Testis (tissue), 3 donors: ENCODE measurements around the gene NRP2. TPM values are rescaled to one million over a fixed set of nuclear protein-coding genes. Genes with fewer than 3 reads are reported as not detected.

Source experiments
- DNase-seq: peaks from one replicate; pipeline ENCODE4 v3.0.0-alpha.2; 2019
- H3K27ac ChIP-seq, 2 donors: fragments of 200-600 bp; sonication (generic); one replicate each; pipeline ENCODE4 v1.5.1; 2019
- H3K27me3 ChIP-seq: fragments of 200-600 bp; sonication (generic); one replicate; pipeline ENCODE4 v1.5.1; 2019
- H3K36me3 ChIP-seq: fragments of 200-600 bp; sonication (generic); one replicate; pipeline ENCODE4 v1.5.1; 2017; ENCODE audit warnings: low read depth; ENCODE audit errors: missing control alignments
- H3K4me1 ChIP-seq: fragments of 200-600 bp; sonication (generic); one replicate; pipeline ENCODE4 v1.5.1; 2019
- H3K4me3 ChIP-seq, 2 donors: fragments of 200-600 bp; sonication (generic); one replicate each; pipeline ENCODE4 v1.5.1; 2017 to 2019
- H3K9me3 ChIP-seq: fragments of 200-600 bp; sonication (generic); one replicate; pipeline ENCODE4 v1.5.1; 2017
- CTCF ChIP-seq, 3 experiments: fragments of 450-650 bp in 2 of 3; fragments of 200-600 bp in 1 of 3; sonication (generic) in 1 of 3; IDR thresholded peaks; one replicate each; pipeline ENCODE4 v1.5.1; 2016 to 2019; ENCODE audit warnings: antibody characterized with exemption in 3 of 3, mild to moderate bottlenecking in 2 of 3, moderate library complexity in 1 of 3
- POLR2A ChIP-seq: fragments of 450-650 bp; IDR thresholded peaks from one replicate; pipeline ENCODE4 v1.6.1; 2017; ENCODE audit warnings: antibody characterized with exemption, mild to moderate bottlenecking, moderate library complexity
- WGBS, 2 donors: methylation state at CpG; one replicate each; pipeline ENCODE4 v1.1.5; 2018; 5-methylcytosine and 5-hydroxymethylcytosine counted together
- intact Hi-C: fragments of 100-400 bp; cut with DNase I; formaldehyde crosslinking; loops from one replicate; pipeline ENCODE4 v1.15.1; 2023; ENCODE audit warnings: low total_unique reads
- polyA plus RNA-seq: library from polyadenylated mRNA; stranded (reverse); fragments of 350-450 nt; fragmentation: Illumina TruSeq; extraction: RNeasy Lipid Tissue Mini Kit (QIAGEN cat#74804); gene quantifications from one replicate; pipeline ENCODE4 v1.2.3, GENCODE V29; 2014; ENCODE audit warnings: low read depth, low replicate concordance; ENCODE audit not compliant: insufficient read depth
- total RNA-seq, 2 donors: library from RNA; depleted of rRNA; stranded (reverse); fragments of >200 nt; gene quantifications; one replicate each; pipeline ENCODE4 v1.2.3, GENCODE V29; 2016

The NRP2 gene
- total and polyA plus RNA-seq, 3 donors from 2014 or later: 6.3 to 10.6 (median 6.3) TPM

DNA sequence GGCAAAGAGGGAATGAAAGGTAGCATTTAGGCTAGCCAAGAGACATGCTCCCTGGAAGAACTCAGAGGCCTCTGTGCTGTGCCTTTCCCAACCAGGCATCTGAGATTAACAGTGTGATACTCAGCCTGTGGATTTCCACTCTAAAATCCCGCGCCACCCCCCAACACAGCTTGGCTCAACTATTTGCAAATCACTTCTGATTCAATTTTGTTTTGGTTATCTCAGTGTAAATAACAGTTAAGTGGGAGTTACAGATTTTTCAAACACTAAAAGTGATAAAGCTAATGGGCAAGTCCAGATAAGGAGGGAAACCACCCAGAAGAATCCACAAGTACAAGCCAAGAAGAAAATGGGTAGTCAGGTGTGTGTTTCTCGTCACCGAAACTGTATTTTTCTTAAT, 1.4 kb upstream of the NRP2 start:
- Histone ChIP-seq H3K36me3 (no peaks in the 10 kb centered on the region), H3K27ac (no peak overlapping the region), H3K4me3 (no peak overlapping the region), H3K9me3 (no peaks in the 10 kb centered on the region), H3K27me3 (no peaks in the 10 kb centered on the region), H3K4me1 (peaks cover 8% of the 10 kb centered on the region)
- no peak for TF ChIP-seq POLR2A
- TF ChIP-seq CTCF (IDR thresholded peaks at IDR 0.05): no peak
- WGBS, 2 donors: 66 to 71% methylated on average over 4 of the region's 4 CpGs
- intact Hi-C loops: no loop called here
- no peak for DNase-seq

DNA sequence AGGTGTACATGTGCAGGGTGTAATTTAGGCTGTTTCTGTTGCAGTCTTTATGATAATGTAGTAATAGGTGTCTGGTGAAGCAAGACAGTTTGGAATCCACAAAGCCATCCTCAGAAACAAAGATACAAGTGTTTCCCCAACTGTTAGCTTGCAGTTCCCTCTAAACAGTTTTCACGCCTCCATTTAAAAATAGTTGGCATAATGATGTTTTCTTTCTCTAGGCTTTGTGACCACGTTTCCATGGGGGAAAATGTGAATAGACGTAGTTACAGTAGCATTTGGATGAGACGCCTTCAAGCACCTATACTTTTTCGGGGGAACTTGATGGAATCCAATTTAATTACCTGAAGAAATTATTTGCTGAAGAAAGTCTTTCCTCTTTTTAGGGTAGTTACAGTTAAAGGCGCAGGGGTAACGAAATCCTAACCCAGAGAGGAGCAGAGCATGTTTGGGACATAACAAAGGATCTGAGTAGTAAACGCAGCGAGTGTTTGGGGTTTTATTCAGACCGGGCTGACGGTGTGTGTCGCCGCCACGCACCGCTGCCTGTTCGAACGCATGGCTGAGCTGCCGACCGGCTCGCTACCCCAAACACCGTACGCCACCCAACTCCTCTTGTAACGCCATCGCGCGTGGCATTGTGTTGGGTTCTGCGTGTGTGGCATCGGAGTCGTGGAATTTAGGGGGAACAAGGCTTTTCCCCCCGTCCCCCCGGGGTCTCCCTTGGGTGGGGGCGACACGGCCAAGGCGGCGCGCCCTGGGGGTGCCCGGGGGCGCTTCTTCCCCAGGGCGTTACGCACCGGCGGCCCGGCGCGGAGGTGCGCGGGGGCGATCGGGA, 681 bp upstream of the NRP2 start:
- Histone ChIP-seq H3K9me3 (no peaks in the 10 kb centered on the region), H3K4me3 (peak overlapping the region; percentile 45 to 65), H3K36me3 (no peaks in the 10 kb centered on the region), H3K27ac (peak overlapping the region; percentile 19 to 77), H3K4me1 (peaks cover 8% of the 10 kb centered on the region), H3K27me3 (no peaks in the 10 kb centered on the region)
- WGBS, 2 donors: 6 to 15% methylated on average over 15 to 44 of the region's 49 CpGs
- intact Hi-C loops: no loop called here
- TF ChIP-seq CTCF (IDR thresholded peaks at IDR 0.05) (no peak), POLR2A (no peak)
- DNase-seq: no peak

GRCh38 chr2:205682971-205683501, 735 bp downstream of the NRP2 start:
- Histone ChIP-seq H3K27me3 (no peaks in the 10 kb centered on the region), H3K27ac (peak overlapping the region; percentile 60 to 77), H3K36me3 (no peaks in the 10 kb centered on the region), H3K9me3 (no peaks in the 10 kb centered on the region), H3K4me3 (peak overlapping the region; percentile 45 to 65), H3K4me1 (peaks cover 8% of the 10 kb centered on the region)
- TF ChIP-seq POLR2A (no peak), CTCF (IDR thresholded peaks at IDR 0.05) (no peak)
- intact Hi-C loops: no loop called here
- no peak for DNase-seq
- 29% methylated on average over 10 of the region's 10 CpGs for WGBS, 2 donors

GRCh38 chr2:205683502-205684367, 1.4 kb downstream of the NRP2 start:
- Histone ChIP-seq H3K27me3 (no peaks in the 10 kb centered on the region), H3K27ac (no peak overlapping the region), H3K4me3 (peak overlapping the region; percentile 45 to 65), H3K9me3 (no peaks in the 10 kb centered on the region), H3K4me1 (peaks cover 8% of the 10 kb centered on the region), H3K36me3 (no peaks in the 10 kb centered on the region)
- TF ChIP-seq POLR2A (no peak), CTCF (IDR thresholded peaks at IDR 0.05) (no peak)
- DNase-seq: no peak
- intact Hi-C loops: no loop called here
- 45 to 48% methylated on average over 10 of the region's 10 CpGs for WGBS, 2 donors
